Adrenal gland (tissue), 5 donors: ENCODE measurements around the gene ARPC2.

Source experiments
- CTCF ChIP-seq, 6 experiments: fragments of 450-650 bp in 4 of 6; fragments of 200-600 bp in 2 of 6; sonication (generic) in 1 of 6; IDR thresholded peaks; 1 replicate in 5 of 6; 2 replicates in 1 of 6; pipeline versions ENCODE4 v1.5.1 to v1.8.0; 2016 to 2021; ENCODE audit warnings: antibody characterized with exemption in 6 of 6, mild to moderate bottlenecking in 2 of 6, moderate library complexity in 1 of 6
- POLR2A ChIP-seq, 2 donors: fragments of 450-650 bp; IDR thresholded peaks; one replicate each; pipeline ENCODE4 v1.6.1; 2017; ENCODE audit warnings: antibody characterized with exemption in 2 of 2, mild to moderate bottlenecking in 2 of 2, moderate library complexity in 1 of 2
- donor health status: DM: no; HTN: no; CAD: no.

- TF ChIP-seq POLR2A (IDR thresholded peaks at IDR 0.05) (no peak), CTCF (IDR thresholded peaks at IDR 0.05) (no peak)
Observed at GRCh38 chr2:218169757-218170546, 47.0 kb upstream of the ARPC2 start.
